HepG2 (cell line): Measurements from ENCODE around the gene NKIRAS1. TPM values are rescaled to one million over a fixed set of nuclear protein-coding genes. Genes with fewer than 3 reads are reported as not detected.
A peak's percentile ranks its signal among the peaks of the same experiment; 100 is the strongest.

ENCODE experiments used
- ARID2 ChIP-seq: sonication (generic); formaldehyde crosslinking; IDR thresholded peaks from 2 replicates; pipeline ENCODE4 v1.8.1; 2022; ENCODE audit warnings: mild to moderate bottlenecking, missing genetic modification reagents, borderline replicate concordance
- ATF3 ChIP-seq: sonication (generic); formaldehyde crosslinking; IDR thresholded peaks from 2 replicates; pipeline ENCODE4 v1.4.0; 2020; ENCODE audit warnings: missing genetic modification reagents
- CERS6 ChIP-seq: sonication (generic); formaldehyde crosslinking; IDR thresholded peaks from 2 replicates; pipeline ENCODE4 v1.5.0; 2020; ENCODE audit warnings: missing genetic modification reagents
- ETV5 ChIP-seq: IDR thresholded peaks from 2 replicates; pipeline ENCODE4 v1.6.1; 2018; ENCODE audit warnings: missing biosample characterization, missing genetic modification reagents, inconsistent platforms, borderline replicate concordance
- FOSL2 ChIP-seq: sonication (generic); formaldehyde crosslinking; IDR thresholded peaks from 2 replicates; pipeline ENCODE4 v1.4.0; 2020; ENCODE audit warnings: missing genetic modification reagents
- GABPB1 ChIP-seq: IDR thresholded peaks from 2 replicates; pipeline ENCODE4 v1.6.1; 2016; ENCODE audit warnings: mild to moderate bottlenecking, missing genetic modification reagents, moderate library complexity, missing compliant biosample characterization
- LCORL ChIP-seq, 2 experiments: fragments of 450-650 bp in 1 of 2; sonication (generic) in 1 of 2; formaldehyde crosslinking in 1 of 2; IDR thresholded peaks; 2 replicates each; pipeline versions ENCODE4 v1.5.0 to v1.6.1; 2017 to 2020; ENCODE audit warnings: antibody characterized with exemption in 1 of 2, missing genetic modification reagents in 1 of 2
- PLRG1 ChIP-seq: fragments of 450-650 bp; conservative IDR thresholded peaks from 2 replicates; pipeline ENCODE4 v1.6.1; 2016
- RELA ChIP-seq: sonication (generic); formaldehyde crosslinking; IDR thresholded peaks from 2 replicates; pipeline ENCODE4 v1.4.0; 2020; ENCODE audit warnings: missing genetic modification reagents
- SKI ChIP-seq: fragments of 450-650 bp; IDR thresholded peaks from one replicate; pipeline ENCODE4 v1.6.1; 2018; ENCODE audit warnings: mild to moderate bottlenecking; ENCODE audit not compliant: partially characterized antibody
- SP140L ChIP-seq: sonication (generic); formaldehyde crosslinking; IDR thresholded peaks from 2 replicates; pipeline ENCODE4 v1.4.0; 2020; ENCODE audit warnings: missing genetic modification reagents, borderline replicate concordance
- SSRP1 ChIP-seq: IDR thresholded peaks from 2 replicates; pipeline ENCODE4 v1.6.1; 2016; ENCODE audit warnings: control low read depth
- TERF1 ChIP-seq: sonication (generic); formaldehyde crosslinking; IDR thresholded peaks from 2 replicates; pipeline ENCODE4 v1.8.0; 2022; ENCODE audit warnings: mild to moderate bottlenecking, missing genetic modification reagents, moderate library complexity
- TFAP4 ChIP-seq: sonication (generic); IDR thresholded peaks from 2 replicates; pipeline ENCODE4 v1.6.1; 2016; ENCODE audit warnings: low read depth, borderline replicate concordance
- TFDP1 ChIP-seq: IDR thresholded peaks from 2 replicates; pipeline ENCODE4 v1.6.1; 2016; ENCODE audit warnings: missing compliant biosample characterization, missing genetic modification reagents, borderline replicate concordance
- ZBTB25 ChIP-seq: IDR thresholded peaks from 2 replicates; pipeline ENCODE4 v1.6.1; 2018; ENCODE audit warnings: missing genetic modification reagents
- ZMAT3 ChIP-seq: sonication (generic); formaldehyde crosslinking; conservative IDR thresholded peaks from 2 replicates; pipeline ENCODE4 v1.7.0; 2021; ENCODE audit warnings: missing genetic modification reagents
- ZNF264 ChIP-seq: sonication (generic); formaldehyde crosslinking; IDR thresholded peaks from 2 replicates; pipeline ENCODE4 v1.4.0; 2020; ENCODE audit warnings: missing genetic modification reagents
- ZNF350 ChIP-seq: sonication (generic); formaldehyde crosslinking; IDR thresholded peaks from 2 replicates; pipeline ENCODE4 v1.4.0; 2020; ENCODE audit warnings: mild to moderate bottlenecking, low read depth, missing genetic modification reagents, borderline replicate concordance
- ZNF674 ChIP-seq: sonication (generic); formaldehyde crosslinking; IDR thresholded peaks from 2 replicates; pipeline ENCODE4 v1.5.0; 2020; ENCODE audit warnings: low read depth, mild to moderate bottlenecking, missing genetic modification reagents
- ZNF841 ChIP-seq: sonication (generic); formaldehyde crosslinking; IDR thresholded peaks from 2 replicates; pipeline ENCODE4 v1.8.1; 2023; ENCODE audit warnings: missing genetic modification reagents, borderline replicate concordance
- ZSCAN12 ChIP-seq: sonication (generic); formaldehyde crosslinking; IDR thresholded peaks from 2 replicates; pipeline ENCODE4 v1.9.0; 2021; ENCODE audit warnings: mild to moderate bottlenecking, missing genetic modification reagents
- ZSCAN22 ChIP-seq: sonication (generic); formaldehyde crosslinking; IDR thresholded peaks from 2 replicates; pipeline ENCODE4 v1.4.0; 2020; ENCODE audit warnings: mild to moderate bottlenecking, missing genetic modification reagents
- polyA plus RNA-seq, 8 experiments: library from polyadenylated mRNA; depleted of rRNA in 3 of 8; stranded (reverse) in 7 of 8; unstranded in 1 of 8; fragments of >200 nt; fragmentation: Illumina TruSeq in 4 of 8; extraction: Trizol in 4 of 8; gene quantifications; 2 replicates each; pipeline versions ENCODE4 v1.2.1 to v1.2.3, GENCODE V29; 2011 to 2016; ENCODE audit warnings: low read depth in 4 of 8, missing spikeins in 1 of 8, mixed read lengths in 1 of 8; ENCODE audit not compliant: insufficient read depth in 1 of 8
- total RNA-seq, 5 experiments: library from RNA; depleted of rRNA; stranded (reverse); fragments of >200 nt; fragmentation: Illumina TruSeq; extraction: Trizol; gene quantifications; 2 replicates each; pipeline ENCODE4 v1.2.3, GENCODE V29; 2016; ENCODE audit warnings: low read depth in 1 of 5

Gene NKIRAS1
- total and polyA plus RNA-seq, 2 of the 13 experiments (the other 11 are each of a cell fraction or from before 2014, with no cell fraction given), result 4.3 to 8.0 TPM

GRCh38 chr3:23916886-23917678 is at the start of gene NKIRAS1, which contains the start of gene RPL15 (continued):
- 0 out of 2 replicates have a peak, but pooled peaks have one; percentile 63 for TF ChIP-seq SP140L
- no peak for TF ChIP-seq ZNF841 (CRISPR knock-in tag)
- no peak for TF ChIP-seq PLRG1
- 0 out of 2 replicates have a peak, but pooled peaks have one; percentile 45 for TF ChIP-seq RELA (CRISPR knock-in tag)
- no peak; the same call in 1 of the 2 replicates for TF ChIP-seq TFDP1
- TF ChIP-seq TFAP4, result no peak; the same call in 1 of the 2 replicates
- 0 out of 2 replicates have a peak, but pooled peaks have one; percentile 51 for TF ChIP-seq SSRP1
- TF ChIP-seq ARID2 (CRISPR knock-in tag), result no peak
- TF ChIP-seq ZNF264 (CRISPR knock-in tag), result peak; percentile 73; the same call in 1 of the 2 replicates
- TF ChIP-seq GABPB1 (CRISPR knock-in tag), result peak; percentile 98
- peak; percentile 51 for TF ChIP-seq FOSL2 (CRISPR knock-in tag)
- TF ChIP-seq ETV5 (CRISPR knock-in tag), result peak; percentile 87; the same call in 1 of the 2 replicates
- TF ChIP-seq ZSCAN12 (CRISPR knock-in tag), result no peak
- TF ChIP-seq LCORL (IDR thresholded peaks at IDR 0.05), result no peak
- TF ChIP-seq LCORL (CRISPR knock-in tag; IDR thresholded peaks at IDR 0.05), result no peak
- TF ChIP-seq ZSCAN22 (CRISPR knock-in tag), result no peak
- 0 out of 2 replicates have a peak, but pooled peaks have one; percentile 61 for TF ChIP-seq CERS6 (CRISPR knock-in tag)
- peak; percentile 87; the same call in 1 of the 2 replicates for TF ChIP-seq ZNF350 (CRISPR knock-in tag)
- no peak for TF ChIP-seq SKI
- peak; percentile 49 for TF ChIP-seq ATF3 (CRISPR knock-in tag)
- TF ChIP-seq TERF1 (CRISPR knock-in tag), result no peak
- peak; percentile 61 for TF ChIP-seq ZMAT3 (CRISPR knock-in tag)
- 0 out of 2 replicates have a peak, but pooled peaks have one; percentile 93 for TF ChIP-seq ZNF674
- TF ChIP-seq ZBTB25 (CRISPR knock-in tag), result peak; percentile 43; the same call in 1 of the 2 replicates
